Aorta (tissue), 5 donors: Measurements from ENCODE around the gene KIAA1671. TPM values are rescaled to one million over a fixed set of nuclear protein-coding genes. Genes with fewer than 3 reads are reported as not detected.

Experiments used
- ATAC-seq: fragments of 200-7000 bp; cut with Tn5 transposase; one replicate; pipeline ENCODE4 v1.9.1; 2022; ENCODE audit warnings: moderate library complexity; ENCODE audit not compliant: low FRiP score
- DNase-seq, 2 donors: peaks; one replicate each; pipeline ENCODE4 v3.0.0-alpha.2; 2020
- H3K27ac ChIP-seq, 2 donors: one replicate each; pipeline ENCODE4 v1.5.1; 2013; ENCODE audit warnings: low read length in 2 of 2, mild to moderate bottlenecking in 2 of 2, moderate library complexity in 2 of 2, control low read depth in 1 of 2, inconsistent platforms in 1 of 2, low read depth in 1 of 2
- H3K27me3 ChIP-seq, 2 donors: one replicate each; pipeline ENCODE4 v1.6.1; 2013; ENCODE audit warnings: control low read depth in 1 of 2, low read length in 1 of 2, mild to moderate bottlenecking in 1 of 2, moderate library complexity in 1 of 2; ENCODE audit not compliant: insufficient read depth in 2 of 2, control insufficient read depth in 1 of 2
- H3K36me3 ChIP-seq, 2 donors: one replicate each; pipeline ENCODE4 v1.6.1; 2013; ENCODE audit warnings: control low read depth in 1 of 2, low read length in 1 of 2, mild to moderate bottlenecking in 1 of 2; ENCODE audit not compliant: insufficient read depth in 2 of 2, control insufficient read depth in 1 of 2
- H3K4me1 ChIP-seq, 2 donors: one replicate each; pipeline ENCODE4 v1.6.1; 2013; ENCODE audit warnings: low read length in 2 of 2, control low read depth in 1 of 2, mild to moderate bottlenecking in 1 of 2, moderate library complexity in 1 of 2; ENCODE audit not compliant: insufficient read depth in 2 of 2, control insufficient read depth in 1 of 2
- H3K4me3 ChIP-seq, 2 donors: one replicate each; pipeline ENCODE4 v1.5.1; 2013; ENCODE audit warnings: low read length in 2 of 2, control low read depth in 1 of 2, mild to moderate bottlenecking in 1 of 2
- H3K9me3 ChIP-seq: one replicate; pipeline ENCODE4 v1.6.1; 2013; ENCODE audit warnings: mild to moderate bottlenecking, low read length; ENCODE audit not compliant: control insufficient read depth
- WGBS, 2 donors: extraction: QIAGEN DNeasy Blood & Tissue Kit; methylation state at CpG; one replicate each; pipeline ENCODE4 v1.1.7; 2013; 5-methylcytosine and 5-hydroxymethylcytosine counted together
- intact Hi-C, 2 donors: fragments of 100-400 bp; cut with DNase I; formaldehyde crosslinking; loops; one replicate each; pipeline versions ENCODE4 v1.14.2 to v1.15.0; 2022
- polyA plus RNA-seq, 2 donors: library from polyadenylated mRNA; stranded (reverse); fragments of 200-250 nt; gene quantifications; one replicate each; pipeline ENCODE4 v1.2.3, GENCODE V29; 2013
- total RNA-seq, 2 donors: library from RNA; stranded (reverse); fragmentation: NEBNext Ultra II Directional; extraction: Animal tissue kit (Norgen Biotek cat#: 25700); gene quantifications; one replicate each; pipeline ENCODE4 v1.2.1, GENCODE V29; 2021
- donor health status: healthy with polysubstance abuse.
- donor health status: Bipolar disorder and iron deficiency.
- donor health status: DM: no; HTN: no; CAD: no.
- donor health status: DM: no; HTN: no; CAD: no.
- donor health status: DM: yes; HTN: yes; CAD: no.

KIAA1671 gene
- total and polyA plus RNA-seq, 4 donors = 11.5 to 93.3 (median 36.2) TPM

- intact Hi-C loops = no loop called here
- ATAC-seq = no peak
- WGBS, 2 donors = 89 to 91% methylated on average over 1 of the region's 1 CpG
These were observed 253.3 kb downstream of the KIAA1671 start for GRCh38 chr22:25205847-25206246.

GRCh38 chr22:25206998-25207397 lies 254.5 kb downstream of the KIAA1671 start:
- no peaks in the 10 kb centered on the region for H3K9me3 ChIP-seq
- H3K27ac ChIP-seq = no peak overlapping the region
- intact Hi-C loops = no loop called here
- H3K4me1 ChIP-seq = no peaks in the 10 kb centered on the region
- 91 to 93% methylated on average over 21 of the region's 21 CpGs for WGBS, 2 donors
- ATAC-seq (peak; percentile 23), DNase-seq (no peak)
- no peaks in the 10 kb centered on the region for H3K27me3 ChIP-seq
- no peak overlapping the region for H3K4me3 ChIP-seq
- H3K36me3 ChIP-seq = no peaks in the 10 kb centered on the region

More at GRCh38 chr22:25205847-25206246, 253.3 kb downstream of the KIAA1671 start:
- no peaks in the 10 kb centered on the region for H3K4me1 ChIP-seq
- H3K27me3 ChIP-seq = no peaks in the 10 kb centered on the region
- H3K9me3 ChIP-seq = no peaks in the 10 kb centered on the region
- no peaks in the 10 kb centered on the region for H3K36me3 ChIP-seq
- no peak for DNase-seq
- H3K27ac ChIP-seq = no peak overlapping the region
- no peak overlapping the region for H3K4me3 ChIP-seq

- Histone ChIP-seq H3K9me3 (peaks cover 3% of the 10 kb centered on the region), H3K4me1 (no peaks in the 10 kb centered on the region), H3K36me3 (no peaks in the 10 kb centered on the region), H3K4me3 (no peak overlapping the region), H3K27ac (no peak overlapping the region), H3K27me3 (no peaks in the 10 kb centered on the region)
- no peak for ATAC-seq
- intact Hi-C loops = no loop called here
- WGBS, 2 donors = 57 to 100% methylated on average over 1 to 2 of the region's 2 CpGs
- no peak for DNase-seq
These were observed 255.1 kb downstream of the KIAA1671 start for GRCh38 chr22:25207553-25208157.

GRCh38 chr22:25208328-25208727 lies 255.8 kb downstream of the KIAA1671 start:
- Histone ChIP-seq H3K9me3 (peaks cover 3% of the 10 kb centered on the region), H3K27ac (no peak overlapping the region), H3K27me3 (no peaks in the 10 kb centered on the region), H3K36me3 (no peaks in the 10 kb centered on the region), H3K4me1 (no peaks in the 10 kb centered on the region), H3K4me3 (no peak overlapping the region)
- ATAC-seq (no peak), DNase-seq (no peak)
- intact Hi-C loops = no loop called here
- 83 to 91% methylated on average over 2 of the region's 2 CpGs for WGBS, 2 donors

GRCh38 chr22:25208743-25209505 lies 256.4 kb downstream of the KIAA1671 start:
- Histone ChIP-seq H3K4me1 (no peaks in the 10 kb centered on the region), H3K27me3 (no peaks in the 10 kb centered on the region), H3K9me3 (peaks cover 3% of the 10 kb centered on the region), H3K36me3 (no peaks in the 10 kb centered on the region), H3K27ac (no peak overlapping the region), H3K4me3 (no peak overlapping the region)
- DNase-seq (no peak), ATAC-seq (no peak)
- 80% methylated on average over 17 of the region's 17 CpGs for WGBS, 2 donors
- intact Hi-C loops = no loop called here

- no peak overlapping the region for H3K4me3 ChIP-seq
- no peaks in the 10 kb centered on the region for H3K27me3 ChIP-seq
- no peaks in the 10 kb centered on the region for H3K36me3 ChIP-seq
- intact Hi-C loops = no loop called here
- WGBS, 2 donors = 58 to 68% methylated on average over 3 of the region's 3 CpGs
- DNase-seq (no peak), ATAC-seq (no peak)
- no peaks in the 10 kb centered on the region for H3K4me1 ChIP-seq
- H3K27ac ChIP-seq = no peak overlapping the region
- peaks cover 3% of the 10 kb centered on the region for H3K9me3 ChIP-seq
These were observed 258.3 kb downstream of the KIAA1671 start for GRCh38 chr22:25210793-25211192.

GRCh38 chr22:25212337-25212736 lies 259.8 kb downstream of the KIAA1671 start:
- intact Hi-C loops = no loop called here
- no peaks in the 10 kb centered on the region for H3K27me3 ChIP-seq
- no peaks in the 10 kb centered on the region for H3K4me1 ChIP-seq
- WGBS, 2 donors = 51 to 58% methylated on average over 3 of the region's 3 CpGs
- peaks cover 3% of the 10 kb centered on the region for H3K9me3 ChIP-seq
- no peak overlapping the region for H3K27ac ChIP-seq
- no peak for ATAC-seq
- no peaks in the 10 kb centered on the region for H3K36me3 ChIP-seq
- H3K4me3 ChIP-seq = no peak overlapping the region
- no peak for DNase-seq

GRCh38 chr22:25213221-25213620 lies 260.7 kb downstream of the KIAA1671 start:
- no peak for DNase-seq
- 82 to 84% methylated on average over 3 of the region's 3 CpGs for WGBS, 2 donors
- no peaks in the 10 kb centered on the region for H3K4me1 ChIP-seq

GRCh38 chr22:25216230-25216629 lies 263.7 kb downstream of the KIAA1671 start:
- Histone ChIP-seq H3K4me3 (no peak overlapping the region), H3K36me3 (no peaks in the 10 kb centered on the region), H3K4me1 (no peaks in the 10 kb centered on the region), H3K27ac (no peak overlapping the region), H3K27me3 (no peaks in the 10 kb centered on the region), H3K9me3 (peaks cover 3% of the 10 kb centered on the region)
- intact Hi-C loops = no loop called here
- ATAC-seq (no peak), DNase-seq (no peak)
- 73 to 80% methylated on average over 2 of the region's 2 CpGs for WGBS, 2 donors

More at GRCh38 chr22:25213221-25213620, 260.7 kb downstream of the KIAA1671 start:
- Histone ChIP-seq H3K27me3 (no peaks in the 10 kb centered on the region), H3K9me3 (peaks cover 3% of the 10 kb centered on the region), H3K27ac (no peak overlapping the region), H3K4me3 (no peak overlapping the region), H3K36me3 (no peaks in the 10 kb centered on the region)
- intact Hi-C loops = no loop called here
- no peak for ATAC-seq
